HG02610 (cell line): Measurements from ENCODE around the gene TCF3.

Source experiments
- ATAC-seq: cut with Tn5 transposase; IDR thresholded peaks from one replicate; pipeline ENCODE4 v1.9.1; 2021; ENCODE audit warnings: mild to moderate bottlenecking, moderate library complexity; ENCODE audit not compliant: unreplicated experiment

The TCF3 gene

DNA sequence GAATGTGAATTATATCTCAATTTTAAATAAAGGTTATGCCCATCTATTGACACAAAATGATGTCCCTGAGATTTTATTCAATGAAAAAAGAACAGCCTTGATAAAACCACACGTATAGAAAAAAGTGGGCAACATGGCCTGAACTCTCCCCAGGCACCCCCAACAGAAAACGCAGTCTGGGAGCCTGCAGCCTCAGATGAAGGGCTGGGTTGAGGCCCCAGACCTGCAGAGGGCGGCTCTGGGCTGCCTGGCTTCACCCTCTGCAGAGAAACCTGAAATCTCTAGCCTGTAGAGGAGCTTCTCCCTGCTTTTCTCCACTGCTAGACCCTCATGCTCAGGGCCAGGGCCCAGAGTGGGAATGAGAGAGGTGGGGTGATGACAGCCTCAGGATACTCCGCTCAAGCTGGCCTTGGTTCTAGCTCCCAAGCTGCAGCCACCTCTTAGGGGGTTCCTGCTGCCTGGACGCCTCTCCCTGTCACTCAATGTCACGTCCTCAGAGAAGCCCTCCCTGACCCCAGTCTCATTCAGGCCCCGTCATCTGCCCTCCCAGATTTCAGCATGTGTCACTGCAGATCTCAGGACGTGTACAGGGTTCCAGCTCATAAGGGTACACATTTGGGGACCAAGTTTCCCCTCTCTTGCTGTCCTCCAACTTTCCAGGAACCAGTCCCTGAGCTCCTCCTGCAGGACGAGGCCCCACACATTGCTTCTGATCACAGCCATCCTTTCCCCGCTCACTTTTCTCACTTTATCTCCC, 61.6 kb downstream of the TCF3 start:
- ATAC-seq: no peak

- ATAC-seq: no peak
Measured at GRCh38 chr19:1587872-1588271, 64.5 kb downstream of the TCF3 start.

DNA sequence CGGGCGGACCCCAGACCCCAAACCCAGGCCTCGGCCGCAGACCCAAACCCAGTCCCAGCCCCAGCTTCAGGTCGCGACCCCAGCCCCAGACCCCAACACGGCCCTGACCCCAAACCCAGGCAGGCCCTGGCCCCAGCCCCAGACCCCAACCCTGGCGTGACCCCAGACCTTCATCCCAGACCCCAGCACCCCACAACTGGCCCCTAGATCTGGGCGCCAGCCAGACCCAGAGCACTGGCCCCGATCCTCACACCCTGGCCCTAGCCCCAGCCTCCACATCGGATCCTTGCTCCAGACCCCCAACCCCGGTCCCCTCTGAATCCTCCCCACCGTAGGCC, 67.2 kb downstream of the TCF3 start:
- no peak for ATAC-seq

- no peak for ATAC-seq
Measured at GRCh38 chr19:1584500-1585242, 67.7 kb downstream of the TCF3 start.

GRCh38 chr19:1582201-1582600, 70.2 kb downstream of the TCF3 start:
- ATAC-seq: no peak

DNA sequence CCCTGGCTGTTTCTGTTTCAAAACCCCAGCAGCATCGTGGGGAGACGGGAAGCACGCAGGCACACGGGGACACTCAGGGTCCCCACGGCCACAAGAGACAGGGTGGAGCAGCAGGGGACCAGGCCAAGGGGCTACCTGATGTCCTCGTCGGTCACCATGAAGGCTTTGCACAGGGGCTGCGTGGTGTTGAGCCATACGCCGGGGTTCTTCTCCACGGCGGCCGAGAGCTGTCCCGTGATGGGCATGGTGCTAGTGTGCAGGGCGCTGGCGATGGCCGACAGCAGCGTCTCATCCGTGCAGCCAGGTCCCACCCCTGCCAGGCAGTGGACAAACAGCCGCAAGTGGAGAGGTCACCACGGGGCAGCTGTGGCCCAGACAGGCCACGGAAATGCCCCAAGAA, 71.5 kb downstream of the TCF3 start:
- no peak for ATAC-seq

DNA sequence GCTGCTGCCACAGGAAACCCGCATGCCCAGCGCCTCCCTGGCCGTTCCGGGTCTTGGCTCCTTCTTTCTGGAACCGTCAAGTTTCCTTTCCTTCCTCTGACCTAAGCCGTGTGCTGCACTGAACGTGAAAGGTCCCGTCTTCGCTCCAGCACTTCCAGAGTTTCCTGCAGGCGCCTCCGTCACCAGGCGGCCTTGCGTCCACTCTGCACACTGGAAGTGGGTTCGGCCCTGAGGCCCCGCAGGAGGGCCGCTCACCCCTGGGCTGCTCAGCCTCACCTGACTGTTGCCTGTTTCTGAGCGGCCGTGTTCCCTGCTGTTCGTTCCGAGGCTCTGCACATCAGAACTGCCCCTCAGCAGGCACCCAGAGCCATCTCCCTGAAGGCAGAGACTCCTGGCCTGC, 72.0 kb downstream of the TCF3 start:
- ATAC-seq: no peak

DNA sequence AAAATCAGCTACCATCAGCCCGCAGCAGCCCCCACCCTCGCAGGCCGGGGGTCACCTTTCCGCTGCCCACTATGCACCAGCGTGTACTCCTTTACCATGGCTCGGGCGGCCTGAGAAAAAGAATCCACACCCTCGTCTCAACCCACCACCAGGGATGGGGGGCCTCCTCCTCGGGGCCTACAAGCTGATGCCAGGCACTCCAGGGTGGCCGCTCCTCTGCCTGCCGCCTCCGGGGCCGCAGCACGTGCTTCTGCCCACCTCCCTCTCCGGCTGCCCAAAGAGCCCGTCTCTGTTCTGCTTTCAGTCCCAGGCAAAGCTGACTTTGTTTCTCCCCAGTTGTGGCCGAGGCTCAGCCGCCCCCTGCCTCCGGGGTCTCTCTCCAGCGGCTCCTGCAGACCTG, 73.2 kb downstream of the TCF3 start:
- no peak for ATAC-seq

DNA sequence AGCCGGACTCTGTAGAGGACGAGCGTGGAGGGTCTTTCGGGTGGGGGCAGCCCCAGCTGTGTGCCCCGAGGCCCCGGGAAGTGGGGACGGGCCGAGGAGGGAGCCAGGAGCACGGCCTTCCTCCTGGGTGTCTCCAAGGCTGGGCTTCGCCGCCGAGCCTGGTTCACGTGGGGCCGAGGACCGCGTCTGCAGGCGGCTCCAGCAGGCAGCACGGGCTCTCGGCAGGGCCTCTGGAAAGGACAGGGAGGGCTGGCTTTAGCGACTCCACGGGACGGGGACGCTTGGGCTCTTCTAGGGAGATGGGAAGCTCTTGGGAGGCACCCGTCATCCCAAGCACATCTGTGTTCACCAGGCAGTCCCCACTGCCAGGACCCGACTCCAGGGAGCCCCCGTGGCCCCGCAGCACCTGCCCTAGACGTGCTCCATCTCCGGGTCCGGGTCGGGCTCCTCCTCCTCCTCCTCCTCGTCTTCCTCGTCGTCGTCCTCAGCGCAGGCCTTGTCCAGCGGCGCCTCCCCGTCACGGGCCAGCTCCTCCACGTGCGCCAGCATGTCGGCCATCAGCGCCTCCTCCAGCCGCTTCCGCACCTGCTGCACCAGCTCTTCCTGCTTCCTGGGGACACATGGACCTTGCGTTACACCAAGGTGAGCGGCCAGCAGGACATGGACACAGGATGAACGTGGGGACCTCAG, 74.3 kb downstream of the TCF3 start:
- ATAC-seq: no peak

- no peak for ATAC-seq
Measured at GRCh38 chr19:1577090-1577928, 75.1 kb downstream of the TCF3 start.

- ATAC-seq: no peak
Measured at GRCh38 chr19:1576242-1577089, 75.9 kb downstream of the TCF3 start.

DNA sequence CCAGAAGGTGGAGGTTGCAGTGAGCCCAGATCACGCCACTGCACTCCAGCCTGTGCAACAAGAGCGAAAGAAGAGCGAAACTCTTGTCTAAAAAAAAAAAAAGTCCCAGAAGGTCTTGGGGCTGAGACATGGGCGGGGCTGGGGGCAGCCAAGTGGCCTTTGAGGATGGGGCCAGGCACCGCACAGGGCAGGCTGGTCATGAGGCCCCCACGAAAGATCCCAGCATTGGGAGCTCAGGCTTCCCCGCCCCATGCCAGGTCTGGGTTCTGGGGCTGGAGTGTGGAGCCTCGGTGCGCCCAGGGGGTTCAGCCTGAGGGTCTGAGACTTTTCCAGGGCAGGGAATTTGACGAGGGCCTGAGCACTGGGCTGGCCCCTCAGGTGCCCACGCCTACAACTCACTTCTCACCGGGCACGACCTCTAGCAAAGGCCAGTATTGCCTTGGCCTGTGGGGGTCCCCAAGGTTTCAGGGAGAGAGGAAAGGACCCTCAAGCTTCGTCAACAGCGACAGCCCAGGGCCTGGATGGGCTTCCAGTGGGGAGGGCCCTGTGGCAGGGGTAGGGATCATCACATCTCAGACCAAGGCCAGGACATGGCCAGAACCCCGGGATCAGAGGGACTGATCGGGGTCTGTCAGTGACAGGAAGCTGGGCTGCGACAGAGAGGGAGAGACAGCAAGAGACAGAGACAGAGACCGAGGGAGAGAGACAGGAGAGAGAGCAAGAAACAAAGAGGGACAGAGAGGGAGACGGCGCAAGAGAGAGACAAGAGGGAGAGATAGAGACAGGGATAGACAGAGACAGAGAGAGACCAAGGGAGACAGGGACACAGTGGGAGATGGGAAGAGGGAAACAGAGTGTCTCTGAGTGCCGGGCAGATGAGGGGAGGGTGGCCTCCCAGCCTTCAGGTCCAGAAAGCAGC, 76.8 kb downstream of the TCF3 start:
- no peak for ATAC-seq

- no peak for ATAC-seq
Measured at GRCh38 chr19:1574354-1575136, 77.9 kb downstream of the TCF3 start.

GRCh38 chr19:1572795-1573194, 79.6 kb downstream of the TCF3 start:
- ATAC-seq: no peak

GRCh38 chr19:1571358-1571757, 81.1 kb downstream of the TCF3 start:
- no peak for ATAC-seq

- ATAC-seq: no peak
Measured at GRCh38 chr19:1570836-1571235, 81.6 kb downstream of the TCF3 start.

DNA sequence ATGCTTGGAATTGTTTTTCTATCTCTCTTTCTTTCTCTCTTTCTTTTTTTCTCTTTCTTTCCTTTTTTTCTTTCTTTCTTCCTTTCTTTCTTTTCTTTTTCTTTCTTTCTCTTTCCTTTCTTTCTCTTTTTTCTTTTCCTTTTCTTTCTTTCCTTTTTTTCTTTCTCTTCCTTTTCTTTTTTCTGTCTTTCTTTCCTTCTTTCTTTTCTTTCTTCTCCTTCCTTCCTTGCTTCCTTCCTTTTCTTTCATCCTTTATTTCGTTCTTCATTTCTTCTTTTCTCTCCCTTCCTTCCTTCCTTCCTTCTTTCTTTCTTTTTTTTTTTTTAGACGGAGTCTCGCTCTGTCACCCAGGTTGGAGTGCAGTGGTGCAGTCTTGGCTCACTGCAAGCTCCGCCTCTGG, 82.4 kb downstream of the TCF3 start:
- no peak for ATAC-seq

DNA sequence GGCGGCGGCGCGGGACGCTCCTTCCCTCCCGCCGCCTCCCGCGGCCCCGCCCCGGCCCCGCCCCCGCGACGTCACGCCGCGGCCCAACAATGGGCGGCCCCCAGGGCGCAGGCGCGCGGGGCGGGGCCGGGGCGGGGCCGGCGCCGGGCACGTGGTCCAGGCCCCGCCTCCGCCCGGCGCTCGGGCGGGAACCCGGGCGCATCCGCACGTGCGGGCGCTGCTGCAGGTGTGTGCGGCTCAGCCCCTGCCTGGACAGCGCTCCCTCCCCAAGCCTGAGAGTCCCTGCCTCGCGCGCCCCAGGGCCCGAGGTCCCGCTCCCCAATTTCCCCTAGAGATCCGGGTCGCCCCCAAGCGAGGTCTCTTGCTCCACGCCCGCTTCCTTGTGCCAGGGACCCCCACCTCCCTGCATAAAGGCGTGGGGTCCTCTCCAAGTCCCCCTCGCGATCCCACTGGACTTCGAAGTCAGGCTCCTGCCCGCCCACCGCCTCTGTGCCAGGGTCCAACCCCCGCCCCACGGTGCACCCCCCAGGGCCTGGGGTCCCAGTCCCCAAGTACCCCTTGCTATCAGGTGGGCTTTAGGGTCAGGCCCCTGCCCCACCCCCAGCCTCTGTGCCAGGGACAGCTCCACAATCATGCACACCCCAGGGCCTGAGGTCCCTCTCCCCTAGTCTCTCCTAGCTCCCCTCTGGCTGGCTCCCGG, 83.9 kb downstream of the TCF3 start, which contains the start of gene MEX3D:
Gene MEX3D (minus strand): TSS at position 6 of the 700 bp plus-strand sequence. CDS start 267 bp downstream, outside the sequence.
- ATAC-seq: peak; percentile 50
